Pancreas (tissue), 10 donors: ENCODE data around the gene DYNLT1. TPM values are rescaled to one million over a fixed set of nuclear protein-coding genes. Genes with fewer than 3 reads are reported as not detected.
A peak's percentile ranks its signal among the peaks of the same experiment; 100 is the strongest.

Experiments
- ATAC-seq, 4 donors: fragments of 200-7000 bp; cut with Tn5 transposase; one replicate each; pipeline versions ENCODE4 v1.8.0 to v1.9.1; 2020; ENCODE audit warnings: mild to moderate bottlenecking in 4 of 4, moderate library complexity in 4 of 4
- DNase-seq, 6 donors: peaks; one replicate each; pipeline ENCODE4 v3.0.0-alpha.2; 2020
- FAIRE-seq: peaks from 2 replicates; lab custom pipeline; 2012; peaks lifted over from hg19 to GRCh38; lab: Jason Lieb, UNC
- H3K27ac ChIP-seq, 4 donors: fragments of 200-600 bp; sonication (generic); 1 replicate in 3 of 4; 2 replicates in 1 of 4; pipeline versions ENCODE4 v1.5.0 to v1.8.0; 2020
- H3K27me3 ChIP-seq, 4 donors: fragments of 200-600 bp; one replicate each; pipeline ENCODE4 v1.8.0; 2021
- H3K36me3 ChIP-seq, 3 donors: fragments of 200-600 bp; sonication (generic) in 1 of 3; one replicate each; pipeline versions ENCODE4 v1.5.0 to v1.8.0; 2020 to 2021
- H3K4me1 ChIP-seq, 3 donors: fragments of 200-600 bp; one replicate each; pipeline ENCODE4 v1.8.0; 2021
- H3K4me3 ChIP-seq, 4 donors: fragments of 200-600 bp; sonication (generic) in 2 of 4; one replicate each; pipeline versions ENCODE4 v1.5.0 to v1.8.0; 2020 to 2021
- H3K9me3 ChIP-seq, 4 donors: fragments of 200-600 bp; one replicate each; pipeline ENCODE4 v1.8.0; 2021
- CTCF ChIP-seq, 4 donors: fragments of 200-600 bp; sonication (generic) in 3 of 4; IDR thresholded peaks; one replicate each; pipeline versions ENCODE4 v1.5.0 to v1.8.0; 2021; ENCODE audit warnings: antibody characterized with exemption in 4 of 4
- WGBS, 2 donors: extraction: QIAGEN DNeasy Blood & Tissue Kit; methylation state at CpG; one replicate each; pipeline ENCODE4 v1.1.7; 2013; 5-methylcytosine and 5-hydroxymethylcytosine counted together
- intact Hi-C, 3 donors: fragments of 100-400 bp; cut with DNase I; formaldehyde crosslinking; loops; one replicate each; pipeline versions ENCODE4 v1.11.1 to v1.14.2; 2022
- polyA plus RNA-seq, 2 donors: library from polyadenylated mRNA; stranded (reverse); fragments of 200-250 nt; gene quantifications; one replicate each; pipeline ENCODE4 v1.2.3, GENCODE V29; 2013
- total RNA-seq, 6 donors: library from RNA; stranded (reverse); fragmentation: NEBNext Ultra II Directional in 4 of 6; extraction: Animal tissue kit (Norgen Biotek cat#: 25700) in 4 of 6; gene quantifications; one replicate each; pipeline versions ENCODE4 v1.2.1 to v1.2.4, GENCODE V29; 2021 to 2023
- donor health status: healthy with polysubstance abuse.
- donor health status: DM: no; HTN: no; CAD: no; lungs with moderate emphysema.
- donor health status: DM: no; HTN: no; CAD: no.
- donor health status: control.
- donor health status: control.
- donor health status: Bipolar disorder and iron deficiency.
- donor health status: DM: yes; HTN: yes; CAD: no.
- donor health status: DM: no; HTN: no; CAD: no.
- donor health status: DM: no; HTN: no; CAD: no.
- donor health status: DM: yes; HTN: yes; CAD: no.

DYNLT1 gene
- total and polyA plus RNA-seq, 8 donors: 19.0 to 80.9 (median 36.8) TPM

DNA sequence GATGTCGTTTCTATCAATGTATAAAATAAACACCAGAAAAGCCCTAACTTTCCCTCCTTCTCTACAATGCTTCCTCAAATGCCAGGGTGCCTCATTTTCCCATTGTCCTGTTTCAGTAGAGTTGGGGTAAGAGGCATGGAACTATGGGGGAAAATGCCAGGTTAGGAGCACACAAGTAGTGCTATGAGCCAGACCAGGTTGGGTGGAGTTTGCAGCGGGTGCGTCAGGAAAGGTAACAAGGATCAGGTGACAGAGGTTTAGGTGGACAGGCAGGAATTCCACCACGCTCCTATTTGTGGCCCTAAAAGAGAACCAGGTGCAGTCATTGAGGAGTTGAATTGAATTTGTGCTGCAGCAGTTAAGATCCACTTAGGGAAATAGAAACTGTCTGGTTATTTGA is 41.8 kb upstream of the DYNLT1 start:
- FAIRE-seq: no peak
- H3K4me1 ChIP-seq: no peaks in the 10 kb centered on the region
- no peaks in the 10 kb centered on the region for H3K36me3 ChIP-seq
- H3K27ac ChIP-seq: no peak overlapping the region
- DNase-seq: no peak
- no peak overlapping the region for H3K4me3 ChIP-seq
- ATAC-seq: no peak
- H3K27me3 ChIP-seq: no peaks in the 10 kb centered on the region
- intact Hi-C loops: loop anchor here in 2 of 3 donors (10.0 kb wide), 2 partner anchors 462 to 472 kb away; no protein-coding TSS in a partner anchor
- TF ChIP-seq CTCF (IDR thresholded peaks at IDR 0.05): no peak
- H3K9me3 ChIP-seq: no peaks in the 10 kb centered on the region
- 64 to 69% methylated on average over 4 of the region's 4 CpGs for WGBS, 2 donors

- FAIRE-seq (no peak), ATAC-seq (peak; percentile 46 to 68 (median 54)), DNase-seq (no peak)
- Histone ChIP-seq H3K27me3 (no peaks in the 10 kb centered on the region), H3K27ac (peak overlapping the region in 1 of 4 donors; percentile 14), H3K9me3 (no peaks in the 10 kb centered on the region), H3K36me3 (no peaks in the 10 kb centered on the region), H3K4me1 (no peaks in the 10 kb centered on the region), H3K4me3 (no peak overlapping the region)
- no peak for TF ChIP-seq CTCF (IDR thresholded peaks at IDR 0.05)
- intact Hi-C loops: loop anchor here in 2 of 3 donors (10.0 kb wide), 2 partner anchors 460 to 470 kb away; no protein-coding TSS in a partner anchor
- WGBS, 2 donors: 40 to 45% methylated on average over 5 of the region's 5 CpGs
Measured at GRCh38 chr6:158684745-158685324, 40.3 kb upstream of the DYNLT1 start.

- intact Hi-C loops: loop anchor here in 2 of 3 donors (10.0 kb wide), 2 partner anchors 460 to 470 kb away; no protein-coding TSS in a partner anchor
- Histone ChIP-seq H3K36me3 (no peaks in the 10 kb centered on the region), H3K4me3 (no peak overlapping the region), H3K27me3 (no peaks in the 10 kb centered on the region), H3K4me1 (no peaks in the 10 kb centered on the region), H3K27ac (no peak overlapping the region), H3K9me3 (no peaks in the 10 kb centered on the region)
- FAIRE-seq (no peak), DNase-seq (no peak), ATAC-seq (no peak)
- WGBS, 2 donors: 94 to 95% methylated on average over 5 of the region's 5 CpGs
- no peak for TF ChIP-seq CTCF (IDR thresholded peaks at IDR 0.05)
Measured at GRCh38 chr6:158684311-158684710, 39.8 kb upstream of the DYNLT1 start.

DNA sequence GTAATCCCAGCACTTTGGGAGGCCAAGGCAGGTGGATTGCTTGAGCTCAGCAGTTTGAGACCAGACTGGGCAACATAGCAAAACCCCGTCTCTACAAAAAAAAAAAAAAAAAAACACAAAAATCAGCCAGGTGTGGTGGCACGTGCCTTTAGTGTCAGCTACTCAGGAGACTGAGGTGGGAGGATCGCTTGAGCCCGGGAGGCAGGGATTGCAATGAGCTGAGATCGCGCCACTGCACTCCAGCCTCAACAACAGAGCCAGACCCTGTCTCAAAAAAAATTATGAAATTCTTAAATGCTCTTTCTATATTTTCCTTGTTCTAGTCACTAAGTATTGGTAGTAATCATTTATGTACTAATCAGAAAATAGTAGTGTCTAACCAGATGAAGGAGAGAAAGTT is 35.9 kb upstream of the DYNLT1 start:
- Histone ChIP-seq H3K36me3 (no peaks in the 10 kb centered on the region), H3K27me3 (no peaks in the 10 kb centered on the region), H3K27ac (no peak overlapping the region), H3K4me1 (no peaks in the 10 kb centered on the region), H3K9me3 (no peaks in the 10 kb centered on the region), H3K4me3 (no peak overlapping the region)
- WGBS, 2 donors: 87 to 94% methylated on average over 6 of the region's 6 CpGs
- no peak for ATAC-seq
- intact Hi-C loops: loop anchor here in 2 of 3 donors (10.0 kb wide), 2 partner anchors 456 to 466 kb away; no protein-coding TSS in a partner anchor
- no peak for FAIRE-seq
- no peak for DNase-seq
- no peak for TF ChIP-seq CTCF (IDR thresholded peaks at IDR 0.05)

DNA sequence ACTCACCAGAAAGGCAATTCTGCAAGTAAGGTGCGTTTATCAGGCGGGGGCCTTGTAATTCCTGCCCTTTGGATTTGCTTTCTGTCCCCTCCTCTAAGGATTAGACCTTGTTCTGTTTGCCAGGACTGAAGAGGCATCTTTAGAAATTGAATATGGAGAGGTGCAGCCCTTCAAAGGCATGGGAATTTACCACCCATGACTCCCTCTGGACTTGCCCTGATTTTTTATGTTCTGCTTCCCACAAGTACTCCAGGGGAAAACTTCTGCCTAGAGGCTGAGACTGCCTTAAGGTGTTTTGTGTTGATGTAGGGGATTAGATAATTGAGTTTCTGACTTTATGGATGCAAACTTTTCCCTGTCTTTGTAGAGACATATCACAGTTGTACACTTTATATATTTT is 35.5 kb upstream of the DYNLT1 start:
- WGBS, 2 donors: 91 to 92% methylated on average over 2 of the region's 2 CpGs
- no peaks in the 10 kb centered on the region for H3K4me1 ChIP-seq
- intact Hi-C loops: loop anchor here in 2 of 3 donors (10.0 kb wide), 2 partner anchors 455 to 465 kb away; no protein-coding TSS in a partner anchor
- DNase-seq (no peak), FAIRE-seq (no peak), ATAC-seq (no peak)
- no peak for TF ChIP-seq CTCF (IDR thresholded peaks at IDR 0.05)
- no peaks in the 10 kb centered on the region for H3K9me3 ChIP-seq
- H3K27me3 ChIP-seq: no peaks in the 10 kb centered on the region
- H3K4me3 ChIP-seq: no peak overlapping the region
- H3K27ac ChIP-seq: no peak overlapping the region
- no peaks in the 10 kb centered on the region for H3K36me3 ChIP-seq
